ENCODE data around the gene STK33. TPM values are rescaled to one million over a fixed set of nuclear protein-coding genes. Genes with fewer than 3 reads are reported as not detected.
A peak's percentile ranks its signal among the peaks of the same experiment; 100 is the strongest.

The STK33 gene
- total RNA-seq, 1 experiment from 2014 or later: 5.8 TPM

DNA sequence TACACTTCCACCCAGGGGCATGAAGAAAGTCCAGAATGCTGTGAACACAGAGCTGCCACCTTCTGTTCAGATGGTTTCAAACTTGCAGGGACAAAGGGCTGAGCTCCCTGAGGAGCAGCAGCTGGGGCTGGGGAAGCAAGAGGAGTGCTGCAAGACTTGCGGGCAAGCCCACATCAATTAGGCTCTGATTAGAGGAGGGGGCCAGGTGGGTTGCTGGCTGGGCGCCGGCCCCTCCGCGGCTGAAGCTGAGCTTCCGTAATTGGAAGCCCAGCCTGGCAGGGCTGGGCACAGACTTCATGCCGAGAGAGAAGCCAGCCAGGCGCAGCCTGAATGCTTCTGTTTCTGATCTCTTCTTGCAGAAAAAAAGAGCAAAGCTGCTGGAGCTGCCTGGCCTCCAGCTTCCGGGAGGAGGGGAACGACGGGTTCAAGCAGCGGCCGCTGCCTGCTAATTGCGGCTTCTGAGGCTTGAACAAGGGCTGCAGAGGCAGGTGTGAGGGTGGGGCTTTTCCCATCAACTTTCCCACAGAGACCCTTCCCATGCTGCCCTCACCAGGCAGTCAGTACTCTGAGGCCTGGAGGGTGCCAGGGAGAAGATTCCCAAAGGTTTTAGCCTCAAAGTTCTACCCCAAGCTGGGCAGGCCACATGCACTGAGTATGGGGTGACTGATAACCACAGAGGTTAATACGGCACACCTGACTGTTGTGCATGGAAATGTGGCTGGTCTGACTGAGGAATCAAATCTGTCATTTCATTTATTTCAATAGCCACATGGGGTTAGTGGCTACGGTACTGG is 239.2 kb downstream of the STK33 start:
- peaks cover 15% of the 10 kb centered on the region for H3K4me1 ChIP-seq (replicated peaks; ENCODE audit: insufficient read depth)
- peak overlapping the region; percentile 66 for H3K4me2 ChIP-seq
- peaks cover 3% of the 10 kb centered on the region; the same call in 1 of the 2 replicates for H3F3A ChIP-seq (ENCODE audit: insufficient read depth, low read depth)
- TF ChIP-seq, protein P1, sequence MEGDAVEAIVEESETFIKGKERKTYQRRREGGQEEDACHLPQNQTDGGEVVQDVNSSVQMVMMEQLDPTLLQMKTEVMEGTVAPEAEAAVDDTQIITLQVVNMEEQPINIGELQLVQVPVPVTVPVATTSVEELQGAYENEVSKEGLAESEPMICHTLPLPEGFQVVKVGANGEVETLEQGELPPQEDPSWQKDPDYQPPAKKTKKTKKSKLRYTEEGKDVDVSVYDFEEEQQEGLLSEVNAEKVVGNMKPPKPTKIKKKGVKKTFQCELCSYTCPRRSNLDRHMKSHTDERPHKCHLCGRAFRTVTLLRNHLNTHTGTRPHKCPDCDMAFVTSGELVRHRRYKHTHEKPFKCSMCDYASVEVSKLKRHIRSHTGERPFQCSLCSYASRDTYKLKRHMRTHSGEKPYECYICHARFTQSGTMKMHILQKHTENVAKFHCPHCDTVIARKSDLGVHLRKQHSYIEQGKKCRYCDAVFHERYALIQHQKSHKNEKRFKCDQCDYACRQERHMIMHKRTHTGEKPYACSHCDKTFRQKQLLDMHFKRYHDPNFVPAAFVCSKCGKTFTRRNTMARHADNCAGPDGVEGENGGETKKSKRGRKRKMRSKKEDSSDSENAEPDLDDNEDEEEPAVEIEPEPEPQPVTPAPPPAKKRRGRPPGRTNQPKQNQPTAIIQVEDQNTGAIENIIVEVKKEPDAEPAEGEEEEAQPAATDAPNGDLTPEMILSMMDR (conservative IDR thresholded peaks at IDR 0.05): no peak
- peak overlapping the region; percentile 39; the same call in 1 of the 2 replicates for H3K4me3 ChIP-seq
- no TSS peak for BruUV-seq (replicated peaks)
- POLR2A ChIA-PET (ENCODE audit: unreplicated experiment): no interaction called here
- no peaks in the 10 kb centered on the region for H3K27me3 ChIP-seq (ENCODE audit: insufficient read depth, low read depth)
- no peaks in the 10 kb centered on the region for H3K9me2 ChIP-seq (ENCODE audit: insufficient read depth)
- CTCF ChIA-PET: interaction anchor here (0.6 to 0.8 kb wide), 3 partner anchors 19 to 413 kb away, joined by 4 to 6 read pairs (median 4); no protein-coding TSS in a partner anchor
- no peak overlapping the region for H2AFZ ChIP-seq
- H3K9me3 ChIP-seq (ENCODE audit: insufficient read depth, low read depth): no peaks in the 10 kb centered on the region
- H3K79me2 ChIP-seq (ENCODE audit: low read depth): no peaks in the 10 kb centered on the region
- no peaks in the 10 kb centered on the region for H3K36me3 ChIP-seq (ENCODE audit: low read depth)
- no peaks in the 10 kb centered on the region for H4K20me1 ChIP-seq (ENCODE audit: insufficient read depth)
- intact Hi-C loops (cut with micrococcal nuclease; ENCODE audit: unreplicated experiment): loop anchor here (2.0 kb wide), 1 partner anchor 20 kb away; no protein-coding TSS in a partner anchor
- DNase-seq: peak in 1 of 2 experiments; percentile 26
- H3K27ac ChIP-seq: no peak overlapping the region

GRCh38 chr11:8352876-8353505 is 241.0 kb downstream of the STK33 start:
- BruUV-seq (replicated peaks): no TSS peak
- H3K36me3 ChIP-seq (ENCODE audit: low read depth): no peaks in the 10 kb centered on the region
- peaks cover 3% of the 10 kb centered on the region; the same call in 1 of the 2 replicates for H3F3A ChIP-seq (ENCODE audit: insufficient read depth, low read depth)
- intact Hi-C loops (cut with micrococcal nuclease; ENCODE audit: unreplicated experiment): no loop called here
- no peaks in the 10 kb centered on the region for H4K20me1 ChIP-seq (ENCODE audit: insufficient read depth)
- H3K4me1 ChIP-seq (replicated peaks; ENCODE audit: insufficient read depth): peaks cover 15% of the 10 kb centered on the region
- peak in 1 of 2 experiments; percentile 42 for DNase-seq
- TF ChIP-seq, protein P1 (conservative IDR thresholded peaks at IDR 0.05): no peak
- TF ChIP-seq EZH2 (IDR thresholded peaks at IDR 0.05; ENCODE audit: low read depth): no peak
- no peak overlapping the region for H3K4me3 ChIP-seq
- ChIA-PET POLR2A (ENCODE audit: unreplicated experiment) (no interaction called here), CTCF (interaction anchor here (0.6 kb wide), 1 partner anchor 80 kb away, joined by 3 read pairs; no protein-coding TSS in a partner anchor)
- H3K27ac ChIP-seq: no peak overlapping the region
- H3K9me2 ChIP-seq (ENCODE audit: insufficient read depth): no peaks in the 10 kb centered on the region
- no peaks in the 10 kb centered on the region for H3K9me3 ChIP-seq (ENCODE audit: insufficient read depth, low read depth)
- H2AFZ ChIP-seq: no peak overlapping the region
- no peaks in the 10 kb centered on the region for H3K27me3 ChIP-seq (ENCODE audit: insufficient read depth, low read depth)
- H3K79me2 ChIP-seq (ENCODE audit: low read depth): no peaks in the 10 kb centered on the region
- no peak overlapping the region; the same call in 1 of the 2 replicates for H3K4me2 ChIP-seq

- no peak overlapping the region for H3K4me3 ChIP-seq
- ChIA-PET POLR2A (ENCODE audit: unreplicated experiment) (no interaction called here), CTCF (no interaction called here)
- H3K9me2 ChIP-seq (ENCODE audit: insufficient read depth): no peaks in the 10 kb centered on the region
- DNase-seq: no peak
- no peak overlapping the region for H3K4me2 ChIP-seq
- intact Hi-C loops (cut with micrococcal nuclease; ENCODE audit: unreplicated experiment): no loop called here
- H3K79me2 ChIP-seq (ENCODE audit: low read depth): no peaks in the 10 kb centered on the region
- H4K20me1 ChIP-seq (ENCODE audit: insufficient read depth): no peaks in the 10 kb centered on the region
- peaks cover 15% of the 10 kb centered on the region for H3K4me1 ChIP-seq (replicated peaks; ENCODE audit: insufficient read depth)
- H3K36me3 ChIP-seq (ENCODE audit: low read depth): no peaks in the 10 kb centered on the region
- H3K27ac ChIP-seq: no peak overlapping the region
- H3F3A ChIP-seq (ENCODE audit: insufficient read depth, low read depth): peaks cover 3% of the 10 kb centered on the region; the same call in 1 of the 2 replicates
- H3K27me3 ChIP-seq (ENCODE audit: insufficient read depth, low read depth): no peaks in the 10 kb centered on the region
- TF ChIP-seq EZH2 (IDR thresholded peaks at IDR 0.05; ENCODE audit: low read depth): no peak
- TF ChIP-seq, protein P1 (conservative IDR thresholded peaks at IDR 0.05): no peak
- no peaks in the 10 kb centered on the region for H3K9me3 ChIP-seq (ENCODE audit: insufficient read depth, low read depth)
- no peak overlapping the region for H2AFZ ChIP-seq
- no TSS peak for BruUV-seq (replicated peaks)
Observed at GRCh38 chr11:8352103-8352875, 241.7 kb downstream of the STK33 start.
